GM12865 (cell line): Measurements from ENCODE around the gene TTLL5.

Source experiments
- DNase-seq: peaks from one replicate; pipeline ENCODE4 v3.0.0; 2010; ENCODE audit warnings: low read depth
- H3K4me3 ChIP-seq: 2 replicates; pipeline ENCODE4 v1.5.1; 2011; ENCODE audit warnings: mild to moderate bottlenecking, low read depth, low read length, control low read depth
- TF ChIP-seq, protein P1 (sequence below): IDR thresholded peaks from 2 replicates; pipeline ENCODE4 v1.5.1; 2011; ENCODE audit warnings: low read length, control low read depth, low read depth, inconsistent platforms; ENCODE audit not compliant: insufficient read depth; ENCODE audit errors: missing control alignments

TTLL5 gene

DNA sequence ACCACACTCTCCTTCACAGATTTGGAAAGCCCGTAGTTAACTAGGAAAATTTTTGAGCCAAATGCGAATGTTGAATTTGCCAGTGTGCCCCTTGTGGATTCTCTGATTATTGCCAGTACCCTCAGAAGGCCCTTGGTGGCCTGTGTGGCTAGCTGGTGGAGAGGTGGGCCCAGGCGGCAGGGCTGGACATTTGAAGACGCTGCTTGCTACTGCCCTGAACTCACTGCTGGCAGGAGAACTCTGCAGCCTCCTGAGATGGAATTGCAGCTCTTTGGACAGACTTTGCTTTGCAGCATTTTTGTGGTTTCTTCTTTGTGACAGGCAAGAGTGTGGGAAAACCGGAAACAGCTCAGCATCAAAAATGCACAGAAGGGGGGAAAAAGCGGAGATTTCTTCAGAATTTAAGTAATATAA is 223.2 kb downstream of the TTLL5 start:
- TF ChIP-seq, protein P1, sequence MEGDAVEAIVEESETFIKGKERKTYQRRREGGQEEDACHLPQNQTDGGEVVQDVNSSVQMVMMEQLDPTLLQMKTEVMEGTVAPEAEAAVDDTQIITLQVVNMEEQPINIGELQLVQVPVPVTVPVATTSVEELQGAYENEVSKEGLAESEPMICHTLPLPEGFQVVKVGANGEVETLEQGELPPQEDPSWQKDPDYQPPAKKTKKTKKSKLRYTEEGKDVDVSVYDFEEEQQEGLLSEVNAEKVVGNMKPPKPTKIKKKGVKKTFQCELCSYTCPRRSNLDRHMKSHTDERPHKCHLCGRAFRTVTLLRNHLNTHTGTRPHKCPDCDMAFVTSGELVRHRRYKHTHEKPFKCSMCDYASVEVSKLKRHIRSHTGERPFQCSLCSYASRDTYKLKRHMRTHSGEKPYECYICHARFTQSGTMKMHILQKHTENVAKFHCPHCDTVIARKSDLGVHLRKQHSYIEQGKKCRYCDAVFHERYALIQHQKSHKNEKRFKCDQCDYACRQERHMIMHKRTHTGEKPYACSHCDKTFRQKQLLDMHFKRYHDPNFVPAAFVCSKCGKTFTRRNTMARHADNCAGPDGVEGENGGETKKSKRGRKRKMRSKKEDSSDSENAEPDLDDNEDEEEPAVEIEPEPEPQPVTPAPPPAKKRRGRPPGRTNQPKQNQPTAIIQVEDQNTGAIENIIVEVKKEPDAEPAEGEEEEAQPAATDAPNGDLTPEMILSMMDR: peak; percentile 24
- no peak for DNase-seq
- H3K4me3 ChIP-seq: no peak overlapping the region

DNA sequence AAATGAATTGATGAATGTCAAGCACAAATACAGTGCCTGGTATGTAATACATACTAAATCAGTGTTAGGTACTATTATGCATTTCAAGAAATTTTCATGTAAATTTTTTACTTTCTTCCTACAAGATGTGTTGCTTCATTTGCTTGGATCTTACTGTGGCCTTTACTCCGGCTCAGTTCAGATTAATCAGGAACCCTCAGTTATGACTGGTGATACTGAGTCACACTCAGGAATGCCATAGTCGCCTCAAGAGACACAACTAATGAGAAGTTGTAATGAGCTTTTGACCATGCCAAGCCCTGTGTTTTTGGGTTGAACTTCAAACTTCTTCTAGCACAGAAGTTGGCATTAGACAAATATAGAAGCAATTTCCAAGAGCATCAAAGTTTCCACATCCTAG is 224.8 kb downstream of the TTLL5 start:
- H3K4me3 ChIP-seq: no peak overlapping the region
- TF ChIP-seq, protein P1: no peak
- no peak for DNase-seq

DNA sequence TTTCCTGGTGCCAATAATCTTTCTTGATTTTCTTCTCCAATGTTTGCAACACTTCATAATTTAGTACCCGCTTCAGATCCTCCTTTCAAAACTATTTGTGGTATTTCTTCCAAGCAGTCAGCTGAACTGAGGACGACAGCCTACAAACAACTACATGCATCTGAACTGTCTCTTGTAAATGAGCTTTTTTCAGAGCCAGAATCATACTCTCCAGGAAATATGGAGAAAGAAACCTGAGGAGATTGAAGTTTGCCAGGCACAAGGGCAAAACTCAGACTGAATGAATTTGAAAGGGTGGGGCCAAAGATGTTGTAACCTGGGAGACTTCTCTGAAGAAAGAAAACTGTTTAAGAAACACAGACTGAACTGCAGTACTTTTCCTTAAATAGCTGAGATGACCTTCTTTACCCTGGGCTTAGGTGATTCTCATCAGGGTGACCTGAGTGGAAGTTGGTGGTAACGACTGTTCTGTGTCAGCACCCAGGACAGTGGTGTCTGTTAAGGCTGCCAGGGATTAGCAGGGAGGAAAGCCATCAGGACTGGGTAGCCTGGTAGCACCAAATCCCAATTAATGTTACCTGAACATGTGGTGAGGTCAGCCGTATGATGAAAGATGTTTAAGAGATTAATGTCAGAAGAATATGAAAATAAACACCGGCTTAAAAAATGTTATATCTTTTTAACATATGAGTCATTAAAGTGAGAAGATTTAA is 225.7 kb downstream of the TTLL5 start:
- H3K4me3 ChIP-seq: no peak overlapping the region
- TF ChIP-seq, protein P1: no peak
- no peak for DNase-seq

DNA sequence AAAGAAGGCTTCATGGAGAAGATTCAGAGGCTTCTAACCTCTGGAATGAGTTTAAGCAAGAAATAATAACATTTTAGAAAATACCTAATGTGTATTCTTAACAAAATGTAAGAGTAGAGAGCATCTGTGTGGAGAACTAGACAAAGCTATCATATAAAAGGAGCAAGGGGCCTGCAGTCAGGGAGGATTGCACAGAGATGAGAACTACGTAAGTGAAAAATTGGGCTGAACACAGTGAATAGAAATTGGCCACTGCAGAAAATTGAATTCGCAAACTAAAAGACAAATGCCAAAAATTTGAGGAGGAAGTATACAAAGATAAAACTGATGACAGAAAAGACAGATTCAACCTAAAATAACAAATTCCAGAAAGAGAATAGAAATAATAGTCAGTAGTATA is 227.9 kb downstream of the TTLL5 start:
- no peak overlapping the region for H3K4me3 ChIP-seq
- TF ChIP-seq, protein P1: no peak
- DNase-seq: no peak

DNA sequence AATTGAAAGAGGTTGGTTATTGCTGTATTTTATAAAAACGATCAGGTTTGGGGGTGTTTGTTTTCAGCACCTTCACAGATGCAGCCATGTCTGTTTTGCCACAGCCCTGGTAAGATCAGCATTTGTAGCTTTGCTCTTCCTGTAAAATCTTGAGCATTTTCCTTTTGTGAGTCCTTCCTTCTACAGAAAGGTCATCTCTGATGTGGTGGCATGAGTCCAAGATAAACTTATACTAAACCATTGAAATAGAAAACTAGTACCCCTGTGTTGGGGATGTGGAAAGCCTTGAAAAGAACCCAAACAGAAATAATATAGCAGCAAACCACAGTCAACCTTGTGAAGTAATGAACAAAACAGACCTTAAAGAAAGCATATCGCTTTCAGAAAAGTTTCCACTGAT is 235.3 kb downstream of the TTLL5 start:
- DNase-seq: no peak
- no peak overlapping the region for H3K4me3 ChIP-seq
- TF ChIP-seq, protein P1: no peak

DNA sequence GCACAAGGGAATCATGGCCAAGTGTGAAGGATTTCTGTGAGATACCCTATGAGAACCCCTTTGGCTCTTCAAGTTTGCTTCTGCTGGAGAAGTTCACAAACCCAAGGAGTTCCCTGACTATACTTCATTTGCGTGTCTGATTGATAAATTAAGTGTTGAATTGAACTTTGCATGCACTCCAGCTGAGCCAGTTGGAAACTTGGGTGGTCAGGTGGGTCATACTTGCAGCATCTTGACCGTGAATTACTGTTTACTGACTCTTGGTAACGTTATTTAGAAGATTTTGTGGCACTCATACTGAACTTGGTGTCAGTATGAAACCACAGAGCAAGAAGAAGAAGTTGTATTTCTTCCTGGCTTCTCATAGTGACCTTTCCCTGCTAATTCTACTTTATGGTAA is 243.3 kb downstream of the TTLL5 start:
- TF ChIP-seq, protein P1: no peak
- no peak for DNase-seq
- no peak overlapping the region for H3K4me3 ChIP-seq

DNA sequence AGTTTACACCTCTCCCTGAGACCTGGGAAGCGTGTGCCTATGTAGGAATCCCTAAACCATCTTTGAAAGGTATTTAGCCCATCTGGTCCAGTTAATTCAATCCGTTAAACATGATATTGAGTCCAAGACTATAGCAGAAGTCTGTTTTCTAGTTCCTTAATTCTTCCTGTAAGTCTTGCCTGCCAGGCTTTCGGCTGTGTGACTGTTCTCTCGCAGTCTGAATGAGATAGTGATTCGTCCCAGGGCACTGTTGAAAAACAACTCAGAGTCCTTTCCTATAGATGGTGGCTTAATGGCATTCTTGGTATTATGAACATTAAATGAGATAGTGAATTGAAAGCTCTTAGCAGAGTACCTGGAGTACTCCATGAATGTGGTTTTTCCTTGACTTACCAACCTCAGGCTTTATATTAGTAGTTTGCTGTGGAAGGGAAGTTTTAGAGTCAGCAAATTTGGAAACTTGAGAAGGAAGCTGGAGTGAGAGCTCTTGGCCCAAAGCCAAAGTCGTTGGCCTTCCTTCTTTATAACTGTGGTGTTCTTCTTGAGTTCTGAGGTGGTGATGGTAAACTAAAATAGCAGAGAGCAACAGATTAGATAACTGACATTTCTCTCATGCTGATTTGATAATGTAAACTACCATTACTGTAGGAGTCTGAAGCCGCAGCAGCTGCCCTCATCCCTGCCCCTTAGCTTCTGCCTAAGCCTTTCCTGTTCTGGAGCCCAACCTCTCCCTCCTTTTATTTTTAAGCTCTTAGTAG is 244.3 kb downstream of the TTLL5 start:
- TF ChIP-seq, protein P1: no peak
- no peak for DNase-seq
- H3K4me3 ChIP-seq: no peak overlapping the region
